Cardiac muscle cell (in vitro differentiated cells and primary cell): ENCODE measurements around the gene MYOM3. TPM values are rescaled to one million over a fixed set of nuclear protein-coding genes. Genes with fewer than 3 reads are reported as not detected.

Experiments
- DNase-seq, 2 donors: peaks; one replicate each; pipeline versions ENCODE4 v3.0.0 to v3.0.0-alpha.2; 2010 to 2017; ENCODE audit warnings: low read depth in 1 of 2, low spot score in 1 of 2
- H3K27ac ChIP-seq: fragments of 200-600 bp; sonication (generic); 2 replicates; pipeline ENCODE4 v1.5.1; 2016
- H3K27me3 ChIP-seq: fragments of 200-600 bp; sonication (generic); 2 replicates; pipeline ENCODE4 v1.6.0; 2016; ENCODE audit warnings: control low read depth
- H3K36me3 ChIP-seq: fragments of 200-600 bp; sonication (generic); 2 replicates; pipeline ENCODE4 v1.5.1; 2016; ENCODE audit warnings: control low read depth
- H3K4me1 ChIP-seq: fragments of 200-600 bp; sonication (generic); 2 replicates; pipeline ENCODE4 v1.8.1; 2017; ENCODE audit warnings: low read depth, mild to moderate bottlenecking, mixed run types
- H3K4me3 ChIP-seq: fragments of 200-600 bp; sonication (generic); 2 replicates; pipeline ENCODE4 v1.5.1; 2016; ENCODE audit warnings: mild to moderate bottlenecking
- H3K9me3 ChIP-seq: fragments of 200-600 bp; sonication (generic); 2 replicates; pipeline ENCODE4 v1.5.1; 2017; ENCODE audit warnings: low read depth, mild to moderate bottlenecking, control low read depth
- polyA plus RNA-seq: library from polyadenylated mRNA; unstranded; fragments of >200 nt; fragmentation: Nextera tagmentation; extraction: Ambion mirVana; gene quantifications from 2 replicates; pipeline ENCODE4 v1.2.1, GENCODE V29; 2016
- total RNA-seq: library from RNA; depleted of rRNA; stranded (reverse); fragments of >200 nt; gene quantifications from 2 replicates; pipeline ENCODE4 v1.2.3, GENCODE V29; 2016
- TF ChIP-seq, protein P1 (sequence below): IDR thresholded peaks from 2 replicates; pipeline ENCODE4 v1.5.1; 2012; ENCODE audit warnings: low read depth, mild to moderate bottlenecking, low read length

Gene MYOM3
- total and polyA plus RNA-seq, 2 experiments from 2014 or later = 0.71 TPM; not detected in 1

DNA sequence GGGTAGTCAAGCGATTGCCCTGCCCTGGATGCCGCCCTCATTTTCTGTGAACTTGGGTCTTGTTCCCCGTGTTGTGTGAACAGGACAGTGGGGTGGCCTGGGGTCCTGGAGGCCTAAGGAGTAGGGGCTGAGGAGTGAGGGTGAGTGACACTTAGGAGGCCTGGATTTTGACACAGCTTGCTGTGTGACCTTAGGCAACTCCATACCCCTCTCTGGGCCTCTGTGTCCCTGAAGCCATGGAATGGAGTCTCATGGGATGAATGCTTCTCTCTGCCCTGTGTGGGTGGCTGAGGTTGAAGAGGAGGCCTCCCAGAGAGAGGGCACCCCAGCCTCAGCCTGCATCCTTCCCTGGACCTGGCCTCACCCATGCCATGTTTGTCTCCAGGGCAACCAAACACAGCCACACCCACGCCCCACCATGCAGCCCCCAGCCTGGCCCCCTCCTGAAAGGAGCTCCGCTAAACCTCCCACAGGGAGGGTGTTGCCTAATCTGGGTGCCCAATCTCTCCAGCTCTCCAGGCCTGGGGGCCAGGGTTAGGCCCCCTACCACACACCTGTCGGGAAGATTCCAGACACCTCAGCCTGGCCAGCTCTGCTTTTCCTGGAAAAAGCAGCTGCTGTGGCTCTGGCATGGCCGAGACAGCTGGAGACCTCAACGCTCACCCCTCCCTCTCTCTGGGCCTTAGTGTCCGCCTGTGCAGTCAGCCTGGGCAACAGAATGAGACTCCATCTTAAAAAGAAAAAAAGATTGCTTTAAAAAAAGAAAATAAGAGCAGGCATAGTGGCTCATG is 9.9 kb downstream of the MYOM3 start:
- Histone ChIP-seq H3K4me1 (peaks cover 7% of the 10 kb centered on the region), H3K27ac (no peak overlapping the region), H3K36me3 (no peaks in the 10 kb centered on the region), H3K9me3 (no peaks in the 10 kb centered on the region), H3K27me3 (no peaks in the 10 kb centered on the region), H3K4me3 (no peak overlapping the region)
- TF ChIP-seq, protein P1, sequence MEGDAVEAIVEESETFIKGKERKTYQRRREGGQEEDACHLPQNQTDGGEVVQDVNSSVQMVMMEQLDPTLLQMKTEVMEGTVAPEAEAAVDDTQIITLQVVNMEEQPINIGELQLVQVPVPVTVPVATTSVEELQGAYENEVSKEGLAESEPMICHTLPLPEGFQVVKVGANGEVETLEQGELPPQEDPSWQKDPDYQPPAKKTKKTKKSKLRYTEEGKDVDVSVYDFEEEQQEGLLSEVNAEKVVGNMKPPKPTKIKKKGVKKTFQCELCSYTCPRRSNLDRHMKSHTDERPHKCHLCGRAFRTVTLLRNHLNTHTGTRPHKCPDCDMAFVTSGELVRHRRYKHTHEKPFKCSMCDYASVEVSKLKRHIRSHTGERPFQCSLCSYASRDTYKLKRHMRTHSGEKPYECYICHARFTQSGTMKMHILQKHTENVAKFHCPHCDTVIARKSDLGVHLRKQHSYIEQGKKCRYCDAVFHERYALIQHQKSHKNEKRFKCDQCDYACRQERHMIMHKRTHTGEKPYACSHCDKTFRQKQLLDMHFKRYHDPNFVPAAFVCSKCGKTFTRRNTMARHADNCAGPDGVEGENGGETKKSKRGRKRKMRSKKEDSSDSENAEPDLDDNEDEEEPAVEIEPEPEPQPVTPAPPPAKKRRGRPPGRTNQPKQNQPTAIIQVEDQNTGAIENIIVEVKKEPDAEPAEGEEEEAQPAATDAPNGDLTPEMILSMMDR = no peak
- no peak for DNase-seq

DNA sequence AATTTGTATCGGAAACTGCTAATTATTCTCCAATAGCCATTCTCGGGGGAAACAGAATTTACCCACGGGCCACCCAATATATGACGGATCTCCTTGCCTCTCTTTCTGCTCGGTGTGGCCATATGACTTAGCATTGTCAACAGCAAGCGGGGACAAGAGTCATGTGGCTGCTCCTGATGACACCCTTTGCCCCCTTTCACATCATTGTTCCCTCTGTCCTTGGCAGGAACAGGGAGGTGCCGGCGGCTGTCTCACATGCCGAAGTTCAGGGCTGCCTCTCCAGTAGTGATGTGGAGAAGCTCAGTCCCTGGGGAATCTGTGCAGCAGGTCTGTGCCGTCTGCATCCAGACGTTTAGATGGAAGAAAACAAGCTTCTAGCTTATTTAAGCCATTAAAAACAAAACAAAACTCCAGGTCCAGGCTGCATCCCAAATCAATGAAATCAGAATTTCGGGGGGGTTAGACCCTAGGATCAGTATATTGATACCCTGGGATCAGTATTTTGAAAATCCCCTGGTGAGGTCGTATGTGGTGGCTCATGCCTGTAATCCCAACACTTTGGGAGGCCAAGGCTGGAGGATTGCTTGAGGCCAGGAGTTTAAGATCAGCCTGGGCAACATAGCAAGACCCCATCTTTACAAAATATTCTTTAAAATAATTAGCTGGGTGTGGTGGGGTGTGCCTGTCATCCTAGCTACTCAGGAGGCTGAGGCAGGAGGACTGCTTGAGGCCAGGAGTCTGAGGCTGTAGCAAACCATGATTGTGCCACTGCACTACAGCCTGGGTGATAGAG is 10.8 kb downstream of the MYOM3 start:
- Histone ChIP-seq H3K27me3 (no peaks in the 10 kb centered on the region), H3K27ac (no peak overlapping the region), H3K36me3 (no peaks in the 10 kb centered on the region), H3K9me3 (no peaks in the 10 kb centered on the region), H3K4me1 (peaks cover 15% of the 10 kb centered on the region), H3K4me3 (no peak overlapping the region)
- DNase-seq = no peak
- TF ChIP-seq, protein P1 = no peak

DNA sequence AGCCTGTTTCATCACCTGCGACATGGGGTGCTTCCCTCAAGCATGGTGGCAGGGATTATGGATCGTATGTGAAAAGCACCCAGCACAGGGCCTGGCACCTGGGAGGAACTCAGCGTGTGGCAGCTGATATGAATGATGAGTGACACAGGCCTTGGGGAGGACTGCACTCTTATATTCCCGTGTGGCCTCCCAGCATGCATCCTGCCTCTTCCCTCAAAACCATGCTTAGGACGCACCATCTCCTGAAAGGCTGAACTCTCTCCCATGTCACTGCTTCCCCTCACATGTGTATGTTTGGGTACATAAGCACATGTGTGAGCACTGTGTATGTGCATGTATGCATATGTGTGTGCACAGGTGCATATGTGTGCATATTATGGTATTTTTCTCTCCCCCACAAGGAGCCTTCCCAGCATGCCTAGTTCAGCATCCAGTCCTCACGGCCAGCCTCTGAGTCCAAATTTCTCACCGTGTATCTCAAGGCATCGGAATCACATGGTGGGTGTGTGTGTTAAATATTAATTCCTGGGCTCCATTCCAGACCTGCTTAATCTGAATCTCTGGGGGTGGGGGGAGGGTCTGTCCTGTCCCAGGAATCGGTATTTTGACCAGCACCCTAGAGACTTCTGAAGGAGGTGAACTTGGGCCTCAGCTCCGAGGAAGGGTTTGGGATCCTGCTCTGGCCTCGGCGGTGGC is 12.8 kb downstream of the MYOM3 start:
- Histone ChIP-seq H3K36me3 (no peaks in the 10 kb centered on the region), H3K9me3 (no peaks in the 10 kb centered on the region), H3K27ac (peak overlapping the region; percentile 65), H3K4me3 (no peak overlapping the region), H3K27me3 (no peaks in the 10 kb centered on the region), H3K4me1 (peaks cover 30% of the 10 kb centered on the region)
- TF ChIP-seq, protein P1 = no peak
- no peak for DNase-seq

DNA sequence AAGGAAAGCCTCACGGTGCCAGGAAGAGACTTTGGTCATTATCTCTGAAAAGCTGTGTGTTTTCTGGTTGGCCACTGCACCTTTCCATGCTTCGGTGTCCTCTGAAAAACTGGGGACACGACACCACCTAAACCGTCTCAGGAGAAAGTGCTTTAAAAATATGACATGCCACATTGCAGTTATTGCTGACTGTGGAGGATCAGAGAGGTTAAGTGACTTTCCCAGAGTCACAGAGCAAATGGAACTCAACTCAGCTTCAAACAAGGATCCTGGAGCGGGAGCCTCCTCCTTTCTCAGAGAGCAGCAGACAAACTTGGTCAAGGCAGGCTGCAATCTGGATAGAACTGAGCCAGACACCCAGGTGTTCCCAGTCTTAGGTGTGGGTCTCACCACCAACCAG is 13.8 kb downstream of the MYOM3 start:
- H3K27ac ChIP-seq = peak overlapping the region; percentile 65
- no peaks in the 10 kb centered on the region for H3K36me3 ChIP-seq
- H3K4me1 ChIP-seq = peaks cover 30% of the 10 kb centered on the region

DNA sequence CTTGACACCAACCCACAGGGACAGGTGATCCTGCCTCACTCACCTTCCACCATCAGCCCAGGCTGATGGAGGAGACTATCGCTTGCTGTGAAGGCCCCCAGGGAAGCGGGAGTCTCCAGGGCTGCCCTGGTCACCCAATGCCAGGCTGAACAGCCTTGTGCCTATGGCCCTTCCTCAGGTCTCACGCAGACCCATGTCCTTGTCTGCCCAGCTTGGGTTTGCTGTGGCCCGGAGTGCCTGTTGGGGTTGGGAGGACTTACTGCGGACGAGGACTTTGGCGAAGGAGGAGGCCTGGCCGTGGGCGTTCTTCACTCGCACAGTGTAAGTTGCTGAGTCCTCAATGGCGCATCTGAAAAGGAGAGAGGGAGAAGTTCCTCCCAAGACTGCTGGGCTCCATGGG is 14.3 kb downstream of the MYOM3 start:
- Histone ChIP-seq H3K36me3 (no peaks in the 10 kb centered on the region), H3K4me3 (no peak overlapping the region), H3K27me3 (no peaks in the 10 kb centered on the region), H3K9me3 (no peaks in the 10 kb centered on the region), H3K4me1 (peaks cover 30% of the 10 kb centered on the region), H3K27ac (no peak overlapping the region)
- TF ChIP-seq, protein P1 = no peak
- no peak for DNase-seq

More for the DNA sequence above, 13.8 kb downstream of the MYOM3 start:
- DNase-seq = no peak
- Histone ChIP-seq H3K27me3 (no peaks in the 10 kb centered on the region), H3K4me3 (no peak overlapping the region), H3K9me3 (no peaks in the 10 kb centered on the region)
- TF ChIP-seq, protein P1 = no peak
